Colonic mucosa (tissue), 4 donors: ENCODE results near the gene MYO10. TPM values are rescaled to one million over a fixed set of nuclear protein-coding genes. Genes with fewer than 3 reads are reported as not detected.

Experiments
- DNase-seq: peaks from one replicate; pipeline ENCODE4 v3.0.0-alpha.2; 2020
- H3K27ac ChIP-seq: fragments of 200-600 bp; one replicate; pipeline ENCODE4 v1.8.0; 2021
- H3K27me3 ChIP-seq: fragments of 200-600 bp; one replicate; pipeline ENCODE4 v1.8.0; 2021
- H3K36me3 ChIP-seq: fragments of 200-600 bp; one replicate; pipeline ENCODE4 v1.8.0; 2021
- H3K4me1 ChIP-seq: fragments of 200-600 bp; one replicate; pipeline ENCODE4 v1.8.0; 2021; ENCODE audit warnings: mild to moderate bottlenecking
- H3K4me3 ChIP-seq: fragments of 200-600 bp; one replicate; pipeline ENCODE4 v1.8.0; 2021
- H3K9ac ChIP-seq, 2 donors: one replicate each; pipeline ENCODE4 v1.7.0; 2013; ENCODE audit warnings: control low read depth in 2 of 2, low read depth in 2 of 2, low read length in 2 of 2
- H3K9me3 ChIP-seq: fragments of 200-600 bp; one replicate; pipeline ENCODE4 v1.8.0; 2021
- CTCF ChIP-seq: fragments of 200-600 bp; IDR thresholded peaks from one replicate; pipeline ENCODE4 v1.8.0; 2022; ENCODE audit warnings: antibody characterized with exemption, mild to moderate bottlenecking
- intact Hi-C: fragments of 100-400 bp; cut with DNase I; formaldehyde crosslinking; loops from one replicate; pipeline ENCODE4 v1.14.1; 2022
- total RNA-seq, 2 donors: library from RNA; stranded (reverse); fragmentation: NEBNext Ultra II Directional in 1 of 2; extraction: Animal tissue kit (Norgen Biotek cat#: 25700) in 1 of 2; gene quantifications; one replicate each; pipeline ENCODE4 v1.2.1, GENCODE V29; 2021
- donor health status: healthy.
- donor health status: DM: no; HTN: no; CAD: no.
- donor health status: DM: no; HTN: no; CAD: no.

The MYO10 gene
- total RNA-seq, 2 donors from 2014 or later, result 57.9 to 61.9 TPM

GRCh38 chr5:16867577-16867953 lies 68.5 kb downstream of the MYO10 start:
- Histone ChIP-seq H3K27ac (no peak overlapping the region), H3K4me3 (no peak overlapping the region), H3K27me3 (no peaks in the 10 kb centered on the region), H3K9me3 (no peaks in the 10 kb centered on the region), H3K4me1 (peaks cover 4% of the 10 kb centered on the region), H3K36me3 (no peaks in the 10 kb centered on the region), H3K9ac (no peak overlapping the region)
- no peak for DNase-seq
- intact Hi-C loops, result no loop called here
- no peak for TF ChIP-seq CTCF

GRCh38 chr5:16866795-16867576 lies 69.1 kb downstream of the MYO10 start:
- Histone ChIP-seq H3K9me3 (no peaks in the 10 kb centered on the region), H3K36me3 (no peaks in the 10 kb centered on the region), H3K4me1 (peaks cover 4% of the 10 kb centered on the region), H3K9ac (peak overlapping the region in 1 of 2 donors; percentile 51), H3K27ac (peak overlapping the region; percentile 36), H3K27me3 (no peaks in the 10 kb centered on the region), H3K4me3 (no peak overlapping the region)
- TF ChIP-seq CTCF, result no peak
- intact Hi-C loops, result no loop called here
- no peak for DNase-seq

- H3K4me3 ChIP-seq, result no peak overlapping the region
- no peak for DNase-seq
- intact Hi-C loops, result no loop called here
- H3K4me1 ChIP-seq, result peaks cover 4% of the 10 kb centered on the region
- H3K36me3 ChIP-seq, result no peaks in the 10 kb centered on the region
- H3K9ac ChIP-seq, result peak overlapping the region in 1 of 2 donors; percentile 51
- no peaks in the 10 kb centered on the region for H3K27me3 ChIP-seq
- H3K27ac ChIP-seq, result peak overlapping the region; percentile 36
- TF ChIP-seq CTCF, result no peak
- no peaks in the 10 kb centered on the region for H3K9me3 ChIP-seq
These were observed 69.8 kb downstream of the MYO10 start for GRCh38 chr5:16866273-16866672.

- no peak overlapping the region for H3K9ac ChIP-seq
- no peak for TF ChIP-seq CTCF
- no peak overlapping the region for H3K27ac ChIP-seq
- peaks cover 4% of the 10 kb centered on the region for H3K4me1 ChIP-seq
- no peaks in the 10 kb centered on the region for H3K27me3 ChIP-seq
- no peaks in the 10 kb centered on the region for H3K9me3 ChIP-seq
- intact Hi-C loops, result no loop called here
- H3K36me3 ChIP-seq, result no peaks in the 10 kb centered on the region
- no peak overlapping the region for H3K4me3 ChIP-seq
- no peak for DNase-seq
These were observed 70.9 kb downstream of the MYO10 start for GRCh38 chr5:16865151-16865550.

GRCh38 chr5:16864631-16865131 lies 71.4 kb downstream of the MYO10 start:
- Histone ChIP-seq H3K27ac (no peak overlapping the region), H3K36me3 (no peaks in the 10 kb centered on the region), H3K4me1 (peaks cover 4% of the 10 kb centered on the region), H3K9me3 (no peaks in the 10 kb centered on the region), H3K4me3 (no peak overlapping the region), H3K9ac (no peak overlapping the region), H3K27me3 (no peaks in the 10 kb centered on the region)
- intact Hi-C loops, result no loop called here
- no peak for TF ChIP-seq CTCF
- no peak for DNase-seq
